Measurements from ENCODE around the gene CSRNP3.

CSRNP3 gene

GRCh38 chr2:165594231-165594934 is 124.9 kb downstream of the CSRNP3 start:
- no peak for DNase-seq

GRCh38 chr2:165594935-165595255 is 125.4 kb downstream of the CSRNP3 start:
- peak in 1 of 2 donors; percentile 5 for DNase-seq

DNA sequence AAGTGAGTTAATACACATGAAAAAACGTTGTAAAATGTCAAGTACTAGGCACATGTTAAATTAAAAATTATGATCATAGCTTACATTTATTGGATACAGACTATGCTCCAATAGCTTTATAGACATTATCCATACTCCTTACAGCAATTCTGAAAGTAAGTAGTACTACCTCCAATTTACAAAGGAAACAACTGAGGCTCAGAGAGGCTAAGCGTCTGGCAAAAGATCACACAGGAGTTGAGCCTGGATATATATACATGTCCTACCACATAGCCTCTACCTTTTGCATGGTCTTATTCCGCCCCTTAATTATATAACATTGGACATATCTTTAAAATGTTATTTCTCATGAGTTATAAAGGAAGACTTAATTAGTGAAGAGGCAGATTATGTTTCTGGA is 127.3 kb downstream of the CSRNP3 start:
- no peak for DNase-seq

- DNase-seq, result no peak
These were observed 131.8 kb downstream of the CSRNP3 start for GRCh38 chr2:165601065-165601830.

DNA sequence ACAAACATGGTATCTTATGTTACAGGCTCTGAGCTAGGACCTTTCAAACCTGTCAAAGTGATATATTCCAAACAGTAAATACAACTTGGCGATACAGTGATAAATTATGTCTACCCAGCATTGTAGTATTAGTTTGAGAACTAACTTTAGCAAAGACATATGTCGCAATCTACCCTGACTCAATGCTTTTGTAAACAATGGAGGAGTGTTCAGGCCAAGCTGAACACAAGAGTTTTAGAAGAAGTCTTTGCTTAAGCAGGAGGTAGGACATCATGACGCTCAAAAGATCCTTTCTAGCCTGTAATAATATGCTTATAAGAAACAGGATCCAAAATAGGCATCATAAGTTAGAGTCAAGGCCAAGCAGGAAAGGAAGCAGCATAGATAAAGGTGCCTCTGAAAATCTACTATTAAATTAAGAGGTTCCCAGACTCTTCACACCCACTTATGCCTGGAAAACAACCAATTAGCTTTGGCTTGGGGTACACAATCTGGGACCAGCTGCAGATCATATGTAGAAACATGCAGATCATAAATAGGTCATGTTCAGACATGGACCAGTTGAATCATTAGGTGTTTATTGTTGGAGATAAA is 132.5 kb downstream of the CSRNP3 start:
- DNase-seq, result no peak

GRCh38 chr2:165609672-165610071 is 140.2 kb downstream of the CSRNP3 start:
- DNase-seq, result no peak

- no peak for DNase-seq
These were observed 141.1 kb downstream of the CSRNP3 start for GRCh38 chr2:165610591-165611029.

GRCh38 chr2:165617741-165618481 is 148.4 kb downstream of the CSRNP3 start:
- no peak for DNase-seq

DNA sequence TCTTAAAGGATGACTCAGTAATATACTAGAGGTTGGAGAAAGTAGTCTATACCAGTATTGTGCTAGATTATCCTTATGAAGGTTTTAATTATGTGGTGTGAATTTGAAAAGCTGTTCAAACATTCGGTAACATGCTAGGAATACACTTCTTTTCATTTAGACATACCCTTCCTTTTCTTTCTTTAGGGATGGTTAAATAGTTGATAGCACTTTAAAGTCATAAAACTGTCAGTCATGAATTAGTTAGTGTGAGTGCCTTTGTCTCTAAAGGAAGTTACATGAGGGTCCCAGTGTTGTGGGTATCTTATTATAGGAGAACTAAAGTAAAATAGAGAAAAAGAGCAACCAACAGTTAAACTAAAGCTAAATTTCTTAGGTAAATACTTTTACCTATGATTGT is 149.3 kb downstream of the CSRNP3 start:
- DNase-seq, result no peak

DNA sequence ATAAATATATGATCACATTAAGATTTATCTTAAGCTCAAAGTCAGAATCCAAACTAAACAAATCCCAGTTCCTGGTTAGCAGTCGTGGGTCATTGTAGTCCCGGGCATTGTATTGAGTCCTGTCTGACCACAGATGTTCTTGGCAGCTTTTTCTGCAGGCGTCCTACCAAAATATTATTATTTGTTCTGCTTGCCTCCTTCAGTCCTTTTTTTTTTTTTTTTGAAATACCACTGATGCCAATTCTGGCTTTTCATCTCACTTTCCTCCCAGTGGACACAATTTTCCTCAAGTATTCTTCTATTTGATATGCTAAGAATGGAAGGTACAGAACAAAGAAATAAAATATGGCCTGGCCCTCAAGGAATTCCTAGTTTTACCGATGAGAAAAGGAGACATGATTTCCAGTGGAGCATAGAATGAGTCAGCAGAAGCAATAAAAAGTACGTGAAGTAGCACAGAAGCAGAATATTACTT is 151.6 kb downstream of the CSRNP3 start:
- DNase-seq, result no peak

GRCh38 chr2:165623161-165623560 is 153.7 kb downstream of the CSRNP3 start:
- no peak for DNase-seq

- DNase-seq, result no peak
These were observed 154.4 kb downstream of the CSRNP3 start for GRCh38 chr2:165623783-165624469.

GRCh38 chr2:165624470-165624800 is 154.9 kb downstream of the CSRNP3 start:
- DNase-seq, result no peak

DNA sequence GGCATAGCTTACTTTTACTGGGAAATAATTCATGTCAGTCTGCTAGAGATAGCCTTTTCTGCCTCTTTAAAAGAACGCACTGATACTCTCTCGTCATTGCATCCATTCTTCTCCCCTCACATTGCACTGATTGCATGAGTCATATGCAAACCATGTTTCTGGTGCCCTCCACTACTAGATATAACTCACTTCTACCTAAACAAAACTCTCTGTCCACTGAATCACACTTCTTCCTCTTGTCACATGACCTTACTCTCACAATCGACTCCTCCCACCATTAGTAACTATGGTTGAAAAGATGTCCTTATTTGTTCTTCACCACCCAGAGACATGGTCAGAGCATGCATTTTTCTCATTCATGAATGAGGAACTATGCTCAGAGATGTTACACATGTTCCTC is 158.0 kb downstream of the CSRNP3 start:
- no peak for DNase-seq

DNA sequence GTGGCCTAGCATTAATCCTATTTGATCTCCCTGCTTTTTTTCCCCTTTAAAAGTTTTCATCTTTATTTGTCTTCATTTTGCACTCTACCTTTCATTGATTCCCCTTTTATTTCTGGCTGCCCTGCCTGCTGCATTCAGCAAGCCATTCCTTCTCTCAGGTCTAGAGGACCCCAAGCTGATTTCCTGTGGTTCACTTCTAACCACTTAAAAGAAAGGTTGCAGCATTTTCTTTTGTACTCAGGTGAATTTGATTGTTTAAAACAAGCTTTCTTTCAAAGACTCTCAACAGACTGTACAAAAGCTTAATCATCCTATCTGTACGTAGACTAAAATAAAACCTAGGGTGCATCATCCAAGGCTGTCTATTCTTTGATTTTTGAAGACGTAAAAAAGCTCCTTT is 160.3 kb downstream of the CSRNP3 start:
- DNase-seq, result no peak

- no peak for DNase-seq
These were observed 160.7 kb downstream of the CSRNP3 start for GRCh38 chr2:165630236-165630635.

GRCh38 chr2:165631089-165631488 is 161.6 kb downstream of the CSRNP3 start:
- no peak for DNase-seq

DNA sequence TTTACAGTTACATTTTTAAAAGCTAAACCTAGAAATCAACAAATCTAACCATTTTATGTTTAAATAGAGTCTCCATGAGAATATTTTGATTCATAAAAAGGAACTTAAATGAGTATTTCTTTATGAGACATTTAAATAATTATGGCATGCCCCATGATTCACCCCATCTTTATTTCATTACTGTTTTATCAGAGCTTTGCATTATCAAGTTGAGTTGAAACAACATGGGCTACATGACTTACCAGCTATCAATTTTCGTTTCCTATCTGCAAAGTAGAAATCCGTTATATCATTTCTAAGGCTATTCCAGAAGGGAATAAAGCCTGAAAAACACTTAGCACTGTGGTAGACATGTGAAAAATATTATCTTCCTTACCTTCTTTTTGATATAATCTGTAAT is 163.1 kb downstream of the CSRNP3 start:
- DNase-seq, result no peak

GRCh38 chr2:165633431-165633830 is 163.9 kb downstream of the CSRNP3 start:
- DNase-seq, result no peak

DNA sequence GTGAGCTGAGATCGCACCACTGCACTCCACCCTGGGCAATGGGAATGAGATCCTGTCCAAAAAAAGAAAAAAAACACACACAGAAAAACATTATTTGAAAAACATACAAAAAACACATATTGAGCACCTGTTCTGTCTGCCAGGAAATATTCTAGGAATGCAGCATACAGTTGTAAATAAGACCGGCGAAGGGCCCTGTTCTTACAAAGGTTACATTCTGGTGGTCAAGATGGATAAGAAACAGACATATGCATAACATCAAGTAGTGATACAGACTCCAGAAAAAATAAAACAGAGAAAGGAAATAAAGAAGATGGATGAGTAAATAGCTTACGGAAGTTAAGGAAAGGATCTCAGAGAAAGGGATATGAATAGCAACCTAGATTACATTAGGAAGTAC is 164.8 kb downstream of the CSRNP3 start:
- DNase-seq, result no peak

- DNase-seq, result no peak
These were observed 165.4 kb downstream of the CSRNP3 start for GRCh38 chr2:165634855-165635254.

- no peak for DNase-seq
These were observed 166.0 kb downstream of the CSRNP3 start for GRCh38 chr2:165635532-165635931.

DNA sequence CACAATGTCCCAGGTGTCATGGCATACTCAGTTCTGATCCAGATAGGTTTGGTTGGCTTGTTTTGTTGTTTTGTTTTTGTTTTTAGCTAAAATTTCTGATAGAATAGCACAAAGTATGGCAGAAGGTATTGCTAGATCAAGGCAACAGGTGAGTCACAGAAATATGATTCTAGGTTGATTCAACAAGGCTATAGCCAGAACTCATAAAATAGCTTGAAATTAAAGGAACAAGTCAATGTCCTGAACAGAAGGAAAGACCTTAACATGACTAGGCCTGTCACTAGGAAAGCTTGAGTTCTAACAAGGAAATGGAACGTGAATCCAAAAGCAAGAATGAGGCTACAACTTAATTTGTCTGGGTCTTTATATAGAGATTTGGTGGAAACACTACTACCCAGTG is 167.5 kb downstream of the CSRNP3 start:
- DNase-seq, result no peak
